Large intestine (tissue), 3 donors: ENCODE measurements around the gene PLEKHG4B. TPM values are rescaled to one million over a fixed set of nuclear protein-coding genes. Genes with fewer than 3 reads are reported as not detected.

Source experiments
- DNase-seq, 2 donors: peaks; one replicate each; pipeline versions ENCODE4 v3.0.0 to v3.0.0-alpha.2; 2013
- H3K27ac ChIP-seq: one replicate; pipeline ENCODE4 v1.5.1; 2013; ENCODE audit warnings: low read length
- H3K27me3 ChIP-seq: 2 replicates; pipeline ENCODE4 v1.6.1; 2013; ENCODE audit warnings: low read length; ENCODE audit not compliant: control insufficient read depth, insufficient read depth
- H3K36me3 ChIP-seq: 2 replicates; pipeline ENCODE4 v1.6.1; 2013; ENCODE audit warnings: low read length; ENCODE audit not compliant: control insufficient read depth, insufficient read depth
- H3K4me1 ChIP-seq: one replicate; pipeline ENCODE4 v1.6.1; 2013; ENCODE audit warnings: low read length; ENCODE audit not compliant: control insufficient read depth, insufficient read depth
- H3K4me3 ChIP-seq: one replicate; pipeline ENCODE4 v1.5.1; 2013; ENCODE audit warnings: low read length
- H3K9me3 ChIP-seq: one replicate; pipeline ENCODE4 v1.6.1; 2013; ENCODE audit warnings: mild to moderate bottlenecking, low read depth, low read length, moderate library complexity; ENCODE audit not compliant: control insufficient read depth
- WGBS: methylation state at CpG from one replicate; pipeline ENCODE4 v1.1.5; 2013; ENCODE audit warnings: low lambda C conversion rate; ENCODE audit not compliant: insufficient coverage; 5-methylcytosine and 5-hydroxymethylcytosine counted together
- polyA plus RNA-seq: library from polyadenylated mRNA; unstranded; fragments of 120-200 nt; gene quantifications from one replicate; pipeline ENCODE4 v1.2.1, GENCODE V29; 2013

The PLEKHG4B gene
- polyA plus RNA-seq, 1 donor = 2.0 TPM

GRCh38 chr5:147751-148150 is 55.8 kb downstream of the PLEKHG4B start:
- no CpG with 5 or more reads among the region's 1 CpG for WGBS
- H3K27me3 ChIP-seq = no peaks in the 10 kb centered on the region
- no peaks in the 10 kb centered on the region for H3K4me1 ChIP-seq
- no peak overlapping the region for H3K4me3 ChIP-seq
- no peaks in the 10 kb centered on the region for H3K36me3 ChIP-seq
- H3K9me3 ChIP-seq = peaks cover 9% of the 10 kb centered on the region
- H3K27ac ChIP-seq = no peak overlapping the region
- DNase-seq = no peak

- peaks cover 9% of the 10 kb centered on the region for H3K9me3 ChIP-seq
- no peaks in the 10 kb centered on the region for H3K27me3 ChIP-seq
- no peaks in the 10 kb centered on the region for H3K36me3 ChIP-seq
- no peak overlapping the region for H3K4me3 ChIP-seq
- H3K4me1 ChIP-seq = no peaks in the 10 kb centered on the region
- H3K27ac ChIP-seq = no peak overlapping the region
- no peak for DNase-seq
- 86% methylated on average over 4 of the region's 6 CpGs for WGBS
Observed at GRCh38 chr5:149745-150485, 57.9 kb downstream of the PLEKHG4B start.

GRCh38 chr5:150746-151145 is 58.8 kb downstream of the PLEKHG4B start:
- Histone ChIP-seq H3K9me3 (peaks cover 9% of the 10 kb centered on the region), H3K36me3 (peaks cover 2% of the 10 kb centered on the region), H3K27ac (no peak overlapping the region), H3K4me1 (no peaks in the 10 kb centered on the region), H3K4me3 (no peak overlapping the region), H3K27me3 (no peaks in the 10 kb centered on the region)
- WGBS = 100% methylated on average over 1 of the region's 4 CpGs
- DNase-seq = no peak

- no peaks in the 10 kb centered on the region for H3K27me3 ChIP-seq
- no peak for DNase-seq
- H3K27ac ChIP-seq = no peak overlapping the region
- H3K4me1 ChIP-seq = no peaks in the 10 kb centered on the region
- 71% methylated on average over 4 of the region's 6 CpGs for WGBS
- H3K36me3 ChIP-seq = peaks cover 2% of the 10 kb centered on the region
- H3K9me3 ChIP-seq = peaks cover 2% of the 10 kb centered on the region
- H3K4me3 ChIP-seq = no peak overlapping the region
Observed at GRCh38 chr5:152077-152476, 60.1 kb downstream of the PLEKHG4B start.

- no peak for DNase-seq
- no peaks in the 10 kb centered on the region for H3K9me3 ChIP-seq
- H3K27me3 ChIP-seq = no peaks in the 10 kb centered on the region
- no peak overlapping the region for H3K27ac ChIP-seq
- H3K4me3 ChIP-seq = no peak overlapping the region
- no peaks in the 10 kb centered on the region for H3K4me1 ChIP-seq
- peaks cover 2% of the 10 kb centered on the region for H3K36me3 ChIP-seq
- WGBS = 40% methylated on average over 1 of the region's 8 CpGs
Observed at GRCh38 chr5:153256-153655, 61.3 kb downstream of the PLEKHG4B start.

GRCh38 chr5:154236-154635 is 62.3 kb downstream of the PLEKHG4B start:
- H3K27ac ChIP-seq = no peak overlapping the region
- H3K36me3 ChIP-seq = peaks cover 2% of the 10 kb centered on the region
- WGBS = 100% methylated on average over 4 of the region's 10 CpGs
- H3K4me1 ChIP-seq = no peaks in the 10 kb centered on the region
- no peaks in the 10 kb centered on the region for H3K9me3 ChIP-seq
- no peaks in the 10 kb centered on the region for H3K27me3 ChIP-seq
- H3K4me3 ChIP-seq = no peak overlapping the region
- no peak for DNase-seq

GRCh38 chr5:154826-155225 is 62.9 kb downstream of the PLEKHG4B start:
- H3K4me1 ChIP-seq = no peaks in the 10 kb centered on the region
- H3K27ac ChIP-seq = no peak overlapping the region
- no peaks in the 10 kb centered on the region for H3K27me3 ChIP-seq
- peaks cover 2% of the 10 kb centered on the region for H3K36me3 ChIP-seq
- H3K4me3 ChIP-seq = no peak overlapping the region
- no peak for DNase-seq
- no CpG with 5 or more reads among the region's 18 CpGs for WGBS
- H3K9me3 ChIP-seq = no peaks in the 10 kb centered on the region

- WGBS = no CpG with 5 or more reads among the region's 23 CpGs
- peaks cover 2% of the 10 kb centered on the region for H3K36me3 ChIP-seq
- no peak overlapping the region for H3K4me3 ChIP-seq
- H3K27me3 ChIP-seq = no peaks in the 10 kb centered on the region
- no peaks in the 10 kb centered on the region for H3K9me3 ChIP-seq
- no peak overlapping the region for H3K27ac ChIP-seq
- DNase-seq = no peak
- no peaks in the 10 kb centered on the region for H3K4me1 ChIP-seq
Observed at GRCh38 chr5:155651-156410, 63.9 kb downstream of the PLEKHG4B start.

- Histone ChIP-seq H3K9me3 (no peaks in the 10 kb centered on the region), H3K27me3 (no peaks in the 10 kb centered on the region), H3K36me3 (peaks cover 2% of the 10 kb centered on the region), H3K27ac (no peak overlapping the region), H3K4me3 (no peak overlapping the region), H3K4me1 (no peaks in the 10 kb centered on the region)
- no CpG with 5 or more reads among the region's 17 CpGs for WGBS
- DNase-seq = no peak
Observed at GRCh38 chr5:156411-157072, 64.6 kb downstream of the PLEKHG4B start.

- H3K27me3 ChIP-seq = no peaks in the 10 kb centered on the region
- H3K27ac ChIP-seq = no peak overlapping the region
- peaks cover 2% of the 10 kb centered on the region for H3K36me3 ChIP-seq
- no CpG with 5 or more reads among the region's 12 CpGs for WGBS
- DNase-seq = no peak
- H3K4me1 ChIP-seq = no peaks in the 10 kb centered on the region
- H3K4me3 ChIP-seq = no peak overlapping the region
- no peaks in the 10 kb centered on the region for H3K9me3 ChIP-seq
Observed at GRCh38 chr5:157126-157715, 65.3 kb downstream of the PLEKHG4B start.
